HG03469 (cell line): ENCODE results near the gene RASGEF1B.

ENCODE experiments used
- ATAC-seq: cut with Tn5 transposase; IDR thresholded peaks from one replicate; pipeline ENCODE4 v1.9.1; 2021; ENCODE audit warnings: mild to moderate bottlenecking, moderate library complexity, moderate number of reproducible peaks; ENCODE audit not compliant: unreplicated experiment

RASGEF1B gene

GRCh38 chr4:81471588-81472280 lies at the start of gene RASGEF1B:
TSS of gene RASGEF1B (minus strand) at chr4:81471907. CDS start at chr4:81459508, 12,399 bp downstream.
- peak; percentile 95 for ATAC-seq

DNA sequence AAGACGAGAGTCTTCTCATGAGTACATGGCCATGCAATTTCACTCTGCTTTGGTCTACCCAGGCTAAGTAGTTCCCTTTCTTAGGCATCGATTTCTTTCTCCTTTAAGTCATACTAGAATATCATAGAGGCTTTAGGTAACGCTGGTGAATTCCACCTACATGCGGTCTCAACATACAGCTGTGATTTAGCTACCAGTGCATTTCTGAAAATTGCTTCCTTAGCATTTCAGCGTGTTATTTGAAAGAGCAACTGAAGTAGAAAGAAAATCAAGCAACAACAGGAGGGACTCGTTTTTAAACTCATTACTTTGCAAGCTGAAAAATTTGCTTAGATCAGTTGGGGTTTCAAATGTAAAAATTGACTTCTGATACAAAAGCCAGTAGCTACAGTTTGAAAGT lies 48.1 kb upstream of the RASGEF1B start:
- no peak for ATAC-seq

DNA sequence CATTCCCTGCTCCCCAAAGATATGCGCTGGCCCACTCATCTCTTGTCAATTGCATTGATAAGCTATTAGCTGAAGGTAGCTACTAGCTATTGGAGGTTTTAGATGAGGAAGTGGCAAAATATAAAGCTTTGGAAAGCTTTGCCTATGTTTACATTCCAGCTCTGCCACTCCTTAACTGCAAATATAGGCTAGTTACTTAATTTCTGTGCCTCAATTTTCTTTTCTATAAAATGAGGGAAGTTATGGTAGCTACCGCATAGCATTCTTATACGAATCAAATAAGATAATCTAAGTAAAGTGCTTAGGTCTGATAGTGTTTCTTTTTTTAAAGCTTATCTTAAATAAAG lies 47.7 kb upstream of the RASGEF1B start:
- ATAC-seq = no peak

GRCh38 chr4:81518762-81519426 lies 47.2 kb upstream of the RASGEF1B start:
- no peak for ATAC-seq

DNA sequence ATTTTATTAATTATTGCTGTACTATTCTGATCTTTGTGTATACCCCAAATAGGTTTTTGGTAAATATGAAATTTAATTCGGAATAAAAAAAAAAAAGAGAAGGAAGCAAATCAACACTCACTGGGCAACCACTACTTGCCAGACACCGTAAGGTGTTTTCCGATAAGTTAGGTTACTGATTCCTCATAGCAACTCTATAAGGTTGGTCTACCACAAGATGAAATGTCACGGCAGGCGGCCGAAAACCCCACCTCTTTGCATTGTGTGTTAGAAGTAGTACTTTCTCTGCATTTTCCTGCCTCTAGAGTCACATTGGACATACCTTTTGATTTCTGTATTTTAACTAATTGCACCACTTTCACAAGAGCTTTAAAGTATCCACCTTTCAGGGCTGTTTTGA lies 44.5 kb upstream of the RASGEF1B start:
- no peak for ATAC-seq

DNA sequence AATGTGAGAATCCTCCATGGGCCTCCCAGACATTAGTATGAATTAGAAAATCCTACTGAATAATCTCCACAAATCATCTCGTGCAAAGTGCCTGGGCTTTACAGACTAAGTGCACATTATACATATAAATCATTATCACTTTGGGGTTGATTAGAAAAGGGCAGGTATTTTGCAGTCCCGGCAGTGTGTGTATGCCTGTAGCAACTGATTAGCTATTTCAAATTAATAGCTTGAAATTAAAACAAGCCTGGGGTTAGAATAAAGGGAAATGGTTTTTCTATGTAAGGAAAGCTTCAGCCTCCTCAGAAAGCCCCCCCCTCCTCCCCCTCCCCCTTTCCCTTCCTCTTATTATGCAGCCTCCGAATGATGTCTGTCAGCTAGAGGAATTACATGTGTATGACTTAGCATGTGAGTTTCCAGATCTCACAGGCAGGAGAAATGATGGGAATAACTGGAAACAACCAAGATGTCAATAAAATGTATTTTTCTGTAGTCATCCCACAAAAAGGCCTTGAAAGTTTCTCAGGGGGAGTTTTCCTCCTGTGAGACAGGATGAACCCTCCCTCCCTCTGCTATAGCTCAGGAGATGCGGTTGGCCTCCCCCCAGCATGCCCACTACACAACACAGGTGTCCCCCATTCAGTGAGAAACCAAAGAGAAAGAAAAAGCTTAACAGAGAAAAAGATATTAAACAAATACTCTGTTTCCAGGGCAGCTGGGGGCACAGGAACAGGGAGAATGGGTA lies 41.2 kb upstream of the RASGEF1B start:
- ATAC-seq = no peak

GRCh38 chr4:81512001-81512756 lies 40.5 kb upstream of the RASGEF1B start:
- no peak for ATAC-seq

- no peak for ATAC-seq
Observed at GRCh38 chr4:81510643-81511178, 39.0 kb upstream of the RASGEF1B start.

GRCh38 chr4:81509822-81510221 lies 38.1 kb upstream of the RASGEF1B start:
- no peak for ATAC-seq

- ATAC-seq = no peak
Observed at GRCh38 chr4:81509191-81509590, 37.5 kb upstream of the RASGEF1B start.

- ATAC-seq = no peak
Observed at GRCh38 chr4:81508411-81509185, 36.9 kb upstream of the RASGEF1B start.

DNA sequence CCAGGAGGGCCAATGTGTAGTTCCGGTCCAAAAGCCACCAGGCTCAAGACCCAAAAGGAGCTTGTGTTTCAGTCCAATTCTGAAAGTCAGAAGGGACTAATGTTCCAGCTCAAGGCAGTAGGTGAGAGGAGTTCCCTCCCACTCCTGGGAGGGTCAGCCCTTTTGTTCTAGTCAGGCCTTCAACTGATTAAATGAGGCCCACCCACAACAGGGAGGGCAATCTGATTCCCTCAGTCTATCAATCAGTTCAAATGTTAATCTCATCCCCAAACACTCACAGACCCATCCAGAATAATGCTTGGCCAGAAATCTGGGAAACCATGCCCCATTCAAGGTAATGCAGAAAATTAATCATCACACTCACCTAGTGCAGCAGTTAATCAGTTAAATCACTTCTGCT lies 35.8 kb upstream of the RASGEF1B start:
- no peak for ATAC-seq

DNA sequence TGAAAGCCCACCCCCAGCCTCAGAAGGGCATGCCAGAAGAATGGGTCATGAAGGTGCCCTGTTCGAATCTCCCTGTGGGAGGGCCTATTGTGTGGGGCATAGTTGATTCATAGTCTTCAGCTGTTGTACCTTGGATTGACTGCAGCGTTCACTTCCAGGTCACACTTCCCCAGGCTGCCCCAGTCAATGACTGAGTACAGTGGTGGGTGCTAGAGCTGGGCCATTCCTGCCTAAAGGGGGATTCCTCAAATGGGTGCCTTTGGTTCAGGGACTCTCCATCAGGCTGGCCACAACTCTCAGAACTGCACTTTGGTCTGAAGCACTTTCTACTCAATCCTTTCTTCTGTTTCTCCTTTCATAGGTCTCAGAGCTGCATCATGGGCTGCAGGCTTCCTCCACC lies 35.0 kb upstream of the RASGEF1B start:
- peak; percentile 46 for ATAC-seq

DNA sequence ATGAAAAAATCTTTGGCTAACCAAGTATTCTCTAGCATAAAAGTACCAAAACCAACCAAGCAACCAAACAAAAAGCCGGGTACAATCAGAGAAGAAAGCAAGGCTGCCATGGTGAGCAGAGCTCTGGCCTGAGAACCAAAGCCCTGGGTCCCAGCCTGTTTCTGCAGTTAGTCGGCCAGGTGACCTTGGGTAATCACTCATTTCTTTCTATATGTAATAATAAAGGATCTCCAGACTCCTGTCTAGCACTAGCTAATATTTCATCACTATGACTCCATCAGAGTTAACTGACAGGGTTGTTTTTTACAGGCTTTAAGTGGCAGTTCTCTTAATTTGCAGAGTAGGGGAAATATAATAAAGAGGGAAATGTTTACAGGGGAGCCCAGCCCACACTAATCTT lies 34.0 kb upstream of the RASGEF1B start:
- no peak for ATAC-seq

DNA sequence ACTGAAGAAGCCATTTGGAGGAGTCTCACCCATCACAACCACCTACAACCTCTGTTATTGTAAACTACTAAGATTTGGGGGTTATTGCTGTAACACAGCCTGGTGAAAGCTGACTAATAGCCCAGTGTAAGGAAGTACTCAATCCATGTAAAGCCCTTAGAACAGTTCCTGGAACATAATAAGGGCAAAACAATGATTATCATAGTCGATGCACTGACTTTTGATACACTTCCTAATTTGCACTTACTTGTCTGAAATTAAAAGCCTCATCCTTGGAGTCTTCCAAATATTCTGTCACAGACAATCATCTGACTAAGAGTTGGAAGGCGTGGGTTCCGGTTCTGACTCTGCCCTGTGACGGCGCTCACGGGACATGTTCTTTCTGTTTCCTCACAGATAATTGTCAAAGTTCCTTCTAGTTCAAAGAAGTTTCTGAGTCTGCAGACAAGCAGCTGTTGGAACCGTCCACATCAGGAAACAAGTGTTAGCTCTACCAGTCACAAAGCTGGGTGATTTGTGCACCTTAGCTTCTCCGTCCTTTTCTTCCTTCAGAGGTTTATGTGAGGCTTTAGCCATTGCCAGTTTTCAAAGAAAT lies 33.4 kb upstream of the RASGEF1B start:
- peak; percentile 41 for ATAC-seq

DNA sequence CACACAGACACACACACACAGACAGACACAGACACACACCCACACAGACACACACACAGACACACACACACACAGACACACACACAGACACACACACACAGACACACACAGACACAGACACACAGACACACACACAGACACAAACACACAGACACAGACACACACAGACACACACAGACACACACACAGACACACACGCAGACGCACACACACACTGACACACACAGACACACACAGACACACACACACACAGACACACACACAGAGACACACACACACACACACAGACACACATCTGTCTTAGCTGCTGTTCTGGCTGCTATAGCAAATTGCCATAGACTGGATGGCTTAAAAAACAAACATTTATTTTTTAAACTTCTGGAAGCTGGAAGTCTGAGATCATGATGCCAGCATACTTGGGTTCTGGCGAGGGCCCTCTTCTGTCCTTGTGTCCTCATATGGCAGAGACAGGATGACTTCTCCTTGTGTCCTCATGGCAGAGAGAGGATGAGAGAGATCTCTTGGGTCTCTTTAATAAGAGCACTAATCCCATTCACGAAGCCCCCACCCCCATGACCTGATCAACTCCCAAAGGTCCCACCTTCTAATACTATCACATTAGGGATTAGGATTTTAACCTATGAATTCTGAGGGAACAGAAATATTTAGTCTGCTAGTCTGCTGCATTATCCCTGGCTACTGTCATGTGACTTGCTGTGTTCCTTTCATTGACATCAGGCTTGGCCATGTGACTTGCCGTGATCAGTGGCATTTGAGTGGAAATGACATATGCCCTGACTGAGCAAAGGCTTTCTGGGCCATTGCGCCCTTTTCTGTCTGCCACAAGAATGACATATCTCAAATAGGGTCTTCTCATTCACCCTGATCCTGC lies 32.7 kb upstream of the RASGEF1B start:
- no peak for ATAC-seq

DNA sequence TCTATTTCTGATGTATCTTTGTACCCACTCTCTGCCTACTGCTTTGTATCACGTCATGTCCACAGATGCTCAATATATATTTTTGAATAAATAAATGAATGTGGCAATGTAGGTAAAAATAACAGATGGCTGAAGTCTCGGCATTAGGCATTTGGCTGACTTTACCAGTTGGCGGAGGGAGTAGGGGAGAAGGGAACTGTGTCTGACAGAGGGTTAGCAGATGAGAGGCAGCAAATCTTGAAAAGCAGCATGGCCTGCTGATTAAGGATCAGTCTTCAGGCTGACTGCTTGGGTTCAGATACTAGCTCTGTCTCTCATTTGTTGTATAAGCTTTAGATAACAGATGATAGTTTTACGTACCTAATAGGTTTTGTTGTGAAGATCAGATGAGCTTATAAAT lies 31.9 kb upstream of the RASGEF1B start:
- ATAC-seq = no peak

DNA sequence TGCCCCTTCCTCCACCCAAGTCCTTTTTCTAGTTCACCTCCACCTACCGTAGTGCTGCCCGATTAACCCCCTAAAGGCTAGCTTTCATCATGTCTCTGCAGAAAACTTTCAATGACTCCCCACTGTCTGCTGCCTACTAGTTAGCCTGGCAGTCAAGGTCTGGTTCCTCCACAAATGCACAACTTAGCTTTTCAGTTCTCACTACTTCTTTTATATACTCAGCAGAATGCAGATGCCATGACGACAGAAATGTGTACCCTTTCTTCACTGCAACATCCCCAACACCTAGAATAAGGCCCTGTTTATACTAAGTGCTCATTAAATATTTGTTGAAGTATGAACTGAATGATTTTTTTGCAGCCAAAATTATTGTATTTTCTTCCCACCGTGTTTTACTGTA lies 30.9 kb upstream of the RASGEF1B start:
- no peak for ATAC-seq

GRCh38 chr4:81499840-81500239 lies 28.1 kb upstream of the RASGEF1B start:
- ATAC-seq = no peak
